ENCODE measurements around the gene SUGP1.

DNA sequence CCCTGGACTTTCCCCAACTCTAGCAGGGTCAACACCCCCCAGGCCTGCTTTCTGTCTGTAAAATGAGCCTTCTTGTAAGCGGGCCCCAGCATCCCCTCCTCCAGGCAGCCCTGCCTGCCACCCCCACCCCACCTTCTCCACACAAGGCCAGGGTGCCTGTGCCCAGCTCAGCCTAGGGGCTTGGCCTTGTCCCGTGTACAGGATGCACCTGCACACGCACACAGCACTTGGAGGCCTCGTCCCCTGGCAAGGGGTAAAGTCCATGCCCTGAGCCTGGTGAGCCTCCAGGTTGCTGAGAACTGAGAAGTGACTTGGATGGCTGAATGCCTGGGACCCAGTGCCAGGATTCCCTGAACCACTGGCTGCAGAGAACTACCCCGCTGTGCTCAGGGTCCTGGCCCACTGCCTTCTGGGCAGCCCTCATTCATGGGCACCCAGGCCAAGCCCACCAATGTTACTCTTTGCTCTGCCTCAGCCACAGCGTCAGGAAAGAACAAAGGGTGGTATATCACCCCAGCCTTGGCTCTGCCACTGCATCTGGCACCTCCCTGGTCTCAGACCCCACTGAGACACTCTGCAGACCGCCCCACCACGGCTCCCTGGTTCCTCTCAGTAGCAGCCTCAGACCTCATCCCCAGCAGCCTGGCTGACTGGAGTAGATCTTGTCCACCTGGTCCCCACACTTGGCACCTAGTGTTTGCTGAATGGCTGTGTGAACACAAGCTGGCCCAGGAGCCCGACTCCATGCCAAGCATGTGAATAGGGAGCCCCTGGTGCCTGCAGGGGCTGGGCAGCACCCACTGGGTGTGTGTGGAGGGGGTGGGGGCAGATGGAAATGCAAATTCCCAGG, 45.4 kb downstream of the SUGP1 start:
- TF ChIP-seq, protein P1, sequence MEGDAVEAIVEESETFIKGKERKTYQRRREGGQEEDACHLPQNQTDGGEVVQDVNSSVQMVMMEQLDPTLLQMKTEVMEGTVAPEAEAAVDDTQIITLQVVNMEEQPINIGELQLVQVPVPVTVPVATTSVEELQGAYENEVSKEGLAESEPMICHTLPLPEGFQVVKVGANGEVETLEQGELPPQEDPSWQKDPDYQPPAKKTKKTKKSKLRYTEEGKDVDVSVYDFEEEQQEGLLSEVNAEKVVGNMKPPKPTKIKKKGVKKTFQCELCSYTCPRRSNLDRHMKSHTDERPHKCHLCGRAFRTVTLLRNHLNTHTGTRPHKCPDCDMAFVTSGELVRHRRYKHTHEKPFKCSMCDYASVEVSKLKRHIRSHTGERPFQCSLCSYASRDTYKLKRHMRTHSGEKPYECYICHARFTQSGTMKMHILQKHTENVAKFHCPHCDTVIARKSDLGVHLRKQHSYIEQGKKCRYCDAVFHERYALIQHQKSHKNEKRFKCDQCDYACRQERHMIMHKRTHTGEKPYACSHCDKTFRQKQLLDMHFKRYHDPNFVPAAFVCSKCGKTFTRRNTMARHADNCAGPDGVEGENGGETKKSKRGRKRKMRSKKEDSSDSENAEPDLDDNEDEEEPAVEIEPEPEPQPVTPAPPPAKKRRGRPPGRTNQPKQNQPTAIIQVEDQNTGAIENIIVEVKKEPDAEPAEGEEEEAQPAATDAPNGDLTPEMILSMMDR (IDR thresholded peaks at IDR 0.05; ENCODE audit: insufficient read depth, low read depth, low read length) = no peak
- no peak for TF ChIP-seq EZH2 (IDR thresholded peaks at IDR 0.05; ENCODE audit: insufficient read depth, low read length)

All from astrocyte (in vitro differentiated cells and primary cell).